Ovary (tissue), 9 donors: ENCODE data around the gene DIPK1B. TPM values are rescaled to one million over a fixed set of nuclear protein-coding genes. Genes with fewer than 3 reads are reported as not detected.
"Not testable (repeated sequence)": the region's sequence is repeated elsewhere in the genome, so short reads cannot be mapped to it uniquely, and the experiment has no call there.

ENCODE experiments used
- DNase-seq, 5 donors: peaks; one replicate each; pipeline ENCODE4 v3.0.0-alpha.2; 2019 to 2020
- H3K27ac ChIP-seq, 2 donors: fragments of 200-600 bp; one replicate each; pipeline versions ENCODE4 v1.5.1 to v1.8.0; 2019 to 2022
- H3K27me3 ChIP-seq: fragments of 200-600 bp; one replicate; pipeline ENCODE4 v1.8.0; 2022
- H3K36me3 ChIP-seq: fragments of 200-600 bp; sonication (generic); one replicate; pipeline ENCODE4 v1.5.1; 2019
- H3K4me1 ChIP-seq: one replicate; pipeline ENCODE4 v1.8.1; 2013; ENCODE audit warnings: mild to moderate bottlenecking, moderate library complexity; ENCODE audit not compliant: insufficient read depth
- H3K4me3 ChIP-seq: fragments of 200-600 bp; sonication (generic); one replicate; pipeline ENCODE4 v1.5.1; 2017
- H3K9me3 ChIP-seq, 2 donors: fragments of 200-600 bp in 1 of 2; sonication (generic) in 1 of 2; one replicate each; pipeline versions ENCODE4 v1.5.1 to v1.8.1; 2013 to 2019; ENCODE audit warnings: mild to moderate bottlenecking in 1 of 2, moderate library complexity in 1 of 2
- CTCF ChIP-seq, 3 donors: fragments of 450-650 bp in 2 of 3; fragments of 200-600 bp in 1 of 3; IDR thresholded peaks; one replicate each; pipeline versions ENCODE4 v1.5.1 to v1.8.0; 2016 to 2022; ENCODE audit warnings: antibody characterized with exemption in 3 of 3, mild to moderate bottlenecking in 1 of 3
- EP300 ChIP-seq: sonication (generic); formaldehyde crosslinking; IDR thresholded peaks from one replicate; pipeline ENCODE4 v1.6.1; 2017; ENCODE audit warnings: antibody characterized with exemption
- POLR2A ChIP-seq: fragments of 450-650 bp; IDR thresholded peaks from one replicate; pipeline ENCODE4 v1.6.1; 2017; ENCODE audit warnings: antibody characterized with exemption, mild to moderate bottlenecking, moderate library complexity
- WGBS, 3 donors: extraction: QIAGEN DNeasy Blood & Tissue Kit in 1 of 3; methylation state at CpG; one replicate each; pipeline versions ENCODE4 v1.1.5 to v1.1.7; 2013 to 2017; 5-methylcytosine and 5-hydroxymethylcytosine counted together
- intact Hi-C, 4 donors: fragments of 100-400 bp; cut with DNase I; formaldehyde crosslinking; loops; one replicate each; pipeline versions ENCODE4 v1.11.0 to v1.15.1; 2022 to 2023
- polyA plus RNA-seq, 2 donors: library from polyadenylated mRNA; stranded (reverse); fragments of 200-250 nt in 1 of 2; fragments of 350-450 nt in 1 of 2; fragmentation: Illumina TruSeq in 1 of 2; extraction: RNeasy Lipid Tissue Mini Kit (QIAGEN cat#74804) in 1 of 2; gene quantifications; one replicate each; pipeline ENCODE4 v1.2.3, GENCODE V29; 2013 to 2014
- total RNA-seq, 7 donors: library from RNA; depleted of rRNA in 2 of 7; stranded (reverse); fragments of >200 nt in 2 of 7; fragmentation: NEBNext Ultra II Directional in 3 of 7; extraction: Animal tissue kit (Norgen Biotek cat#: 25700) in 3 of 7; gene quantifications; one replicate each; pipeline versions ENCODE4 v1.1.0 to v1.2.4, GENCODE V29; 2016 to 2023
- donor health status: DM: no; HTN: no; CAD: no; lungs with moderate emphysema.
- donor health status: DM: no; HTN: no; CAD: no.
- donor health status: Bipolar disorder and iron deficiency.
- donor health status: DM: yes; HTN: yes; CAD: no.
- donor health status: DM: no; HTN: no; CAD: no.
- donor health status: DM: yes; HTN: yes; CAD: no.

DIPK1B gene
- total and polyA plus RNA-seq, 9 donors, result 2.9 to 23.4 (median 13.1) TPM

GRCh38 chr9:136765041-136765440 lies 52.7 kb downstream of the DIPK1B start:
- no peak overlapping the region for H3K4me3 ChIP-seq
- no peaks in the 10 kb centered on the region for H3K9me3 ChIP-seq
- TF ChIP-seq EP300, result no peak
- no peak for TF ChIP-seq CTCF (IDR thresholded peaks at IDR 0.05)
- no peak for TF ChIP-seq POLR2A
- H3K27me3 ChIP-seq, result no peaks in the 10 kb centered on the region
- intact Hi-C loops, result no loop called here
- H3K4me1 ChIP-seq, result peaks cover 2% of the 10 kb centered on the region
- peak in 1 of 5 donors; percentile 31 for DNase-seq
- WGBS, 3 donors, result 80 to 91% (median 88%) methylated on average over 7 to 14 of the region's 14 CpGs
- H3K27ac ChIP-seq, result no peak overlapping the region
- H3K36me3 ChIP-seq, result no peaks in the 10 kb centered on the region

- H3K27ac ChIP-seq, H3K4me3 ChIP-seq, H3K27me3 ChIP-seq, H3K9me3 ChIP-seq, H3K4me1 ChIP-seq, intact Hi-C loops, H3K36me3 ChIP-seq: not testable (repeated sequence)
- DNase-seq, result peak in 1 of 5 donors; percentile 19
- WGBS, 3 donors, result 59 to 66% (median 65%) methylated on average over 14 of the region's 14 CpGs
These were observed 53.5 kb downstream of the DIPK1B start for GRCh38 chr9:136765745-136766409.

DNA sequence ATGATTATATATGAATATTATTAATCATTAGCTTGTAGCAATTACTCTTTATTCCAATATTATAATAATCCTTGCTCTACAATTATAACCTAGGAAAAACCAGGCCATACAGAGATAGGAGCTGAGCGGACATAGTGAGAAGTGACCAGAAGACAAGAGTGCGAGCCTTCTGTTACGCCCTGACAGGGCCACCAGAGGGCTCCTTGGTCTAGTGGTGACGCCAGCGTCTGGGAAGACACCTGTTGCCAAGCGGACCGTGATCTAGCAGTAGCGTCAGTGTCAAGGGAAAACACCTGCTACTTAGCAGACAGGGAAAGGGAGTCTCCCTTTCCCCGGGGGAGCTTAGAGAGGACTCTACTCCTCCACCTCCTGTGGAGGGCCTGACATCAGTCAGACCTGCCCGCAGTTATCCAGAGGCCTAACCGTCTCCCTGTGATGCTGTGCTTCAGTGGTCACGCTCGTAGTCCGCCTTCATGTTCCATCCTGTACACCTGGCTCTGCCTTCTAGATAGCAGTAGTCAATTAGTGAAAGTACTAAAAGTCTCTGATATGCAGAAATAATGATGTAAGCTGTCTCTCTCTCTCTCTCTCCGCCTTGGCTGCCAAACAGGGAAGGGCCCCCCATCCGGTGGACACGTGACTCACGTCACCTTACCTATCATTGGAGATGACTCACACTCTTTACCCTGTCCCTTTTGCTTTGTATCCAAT lies 54.2 kb downstream of the DIPK1B start:
- DNase-seq, result peak in 2 of 5 donors; percentile 38 to 43
- H3K27me3 ChIP-seq, H3K9me3 ChIP-seq, H3K4me3 ChIP-seq, H3K27ac ChIP-seq, H3K4me1 ChIP-seq, H3K36me3 ChIP-seq, intact Hi-C loops: not testable (repeated sequence)
- 19 to 21% (median 19%) methylated on average over 15 to 18 of the region's 18 CpGs for WGBS, 3 donors

GRCh38 chr9:136769710-136770191 lies 57.4 kb downstream of the DIPK1B start:
- Histone ChIP-seq H3K4me3 (no peak overlapping the region), H3K4me1 (peaks cover 2% of the 10 kb centered on the region), H3K27ac (no peak overlapping the region), H3K27me3 (no peaks in the 10 kb centered on the region), H3K9me3 (no peaks in the 10 kb centered on the region), H3K36me3 (no peaks in the 10 kb centered on the region)
- intact Hi-C loops, result loop anchor here in 1 of 4 donors (5.0 kb wide), 1 partner anchor 618 kb away; no protein-coding TSS in a partner anchor
- WGBS, 3 donors, result 4 to 12% (median 9%) methylated on average over 13 to 16 of the region's 16 CpGs
- peak in 2 of 5 donors; percentile 21 to 55 for DNase-seq
- TF ChIP-seq POLR2A, result no peak
- TF ChIP-seq EP300, result no peak

DNA sequence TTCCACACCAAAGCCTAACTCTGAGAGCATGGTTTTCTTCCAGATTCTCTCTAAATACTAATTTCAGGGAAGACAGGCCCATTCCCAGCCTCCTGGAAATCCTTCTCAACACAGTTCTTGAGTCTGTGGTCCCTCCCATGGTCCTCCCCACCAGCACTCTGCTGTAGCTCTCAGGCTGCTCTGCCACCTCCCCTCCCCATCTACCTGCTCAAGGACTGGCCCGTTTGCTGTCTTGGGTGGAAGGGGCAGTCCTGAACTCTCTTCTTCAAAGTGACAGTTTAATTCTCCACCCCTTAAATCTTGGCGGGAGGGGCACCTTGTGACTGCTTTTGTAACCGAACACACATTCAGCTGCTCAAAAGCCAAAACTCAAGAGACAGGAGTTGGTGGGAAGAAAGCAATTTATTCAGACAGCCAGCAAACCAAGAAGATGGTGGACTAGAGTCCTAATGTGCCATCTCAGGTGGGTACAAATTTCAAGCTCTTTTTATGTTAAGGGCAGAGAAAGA lies 59.6 kb downstream of the DIPK1B start:
- DNase-seq, result no peak
- WGBS, 3 donors, result 58 to 65% (median 61%) methylated on average over 3 of the region's 3 CpGs
- no peaks in the 10 kb centered on the region for H3K9me3 ChIP-seq
- no peak overlapping the region for H3K27ac ChIP-seq
- no peaks in the 10 kb centered on the region for H3K36me3 ChIP-seq
- TF ChIP-seq EP300, result no peak
- TF ChIP-seq POLR2A, result no peak
- no peak for TF ChIP-seq CTCF (IDR thresholded peaks at IDR 0.05)
- intact Hi-C loops, result loop anchor here in 1 of 4 donors (5.0 kb wide), 1 partner anchor 615 kb away; no protein-coding TSS in a partner anchor
- H3K27me3 ChIP-seq, result no peaks in the 10 kb centered on the region
- H3K4me3 ChIP-seq, result no peak overlapping the region
- peaks cover 2% of the 10 kb centered on the region for H3K4me1 ChIP-seq
